CD4-positive, alpha-beta T cell (primary cell): ENCODE data around the gene LRRFIP2. TPM values are rescaled to one million over a fixed set of nuclear protein-coding genes. Genes with fewer than 3 reads are reported as not detected.

ENCODE experiments used
- ATAC-seq: fragments of 200-7000 bp; cut with Tn5 transposase; one replicate; pipeline ENCODE4 v1.10.0; 2022; ENCODE audit warnings: mild to moderate bottlenecking; ENCODE audit not compliant: poor library complexity
- CTCF ChIA-PET: fragments of 350-600 bp; sonication (Branson Sonifier 250); formaldehyde crosslinking; loops from one replicate; lab custom pipeline; 2021; ENCODE audit warnings: antibody characterized with exemption, inconsistent platforms; lab: Charles Lee
- POLR2A ChIA-PET: fragments of 350-600 bp; sonication (Branson Sonifier 250); formaldehyde crosslinking; loops from one replicate; lab custom pipeline; 2021; ENCODE audit warnings: antibody characterized with exemption, inconsistent platforms; lab: Charles Lee
- DNase-seq, 14 experiments: peaks; one replicate each; pipeline ENCODE4 v3.0.0-alpha.2; 2013 to 2020; ENCODE audit warnings: mixed read lengths in 2 of 14
- H3K27ac ChIP-seq, 2 donors: one replicate each; pipeline versions ENCODE4 v1.5.1 to v1.7.0; 2013; ENCODE audit warnings: low read length in 2 of 2, low read depth in 1 of 2, mild to moderate bottlenecking in 1 of 2
- H3K27me3 ChIP-seq, 2 experiments: 1 replicate in 1 of 2; 2 replicates in 1 of 2; pipeline versions ENCODE4 v1.6.1 to v1.7.0; 2013; ENCODE audit warnings: low read length in 2 of 2, control low read depth in 1 of 2, mild to moderate bottlenecking in 1 of 2, moderate library complexity in 1 of 2; ENCODE audit not compliant: insufficient read depth in 2 of 2, control insufficient read depth in 1 of 2
- H3K36me3 ChIP-seq: one replicate; pipeline ENCODE4 v1.6.1; 2013; ENCODE audit warnings: low read length, control low read depth; ENCODE audit not compliant: insufficient read depth
- H3K4me1 ChIP-seq: one replicate; pipeline ENCODE4 v1.6.1; 2013; ENCODE audit warnings: low read length, control low read depth; ENCODE audit not compliant: insufficient read depth
- H3K4me3 ChIP-seq: one replicate; pipeline ENCODE4 v1.5.1; 2013; ENCODE audit warnings: mild to moderate bottlenecking, low read length, moderate library complexity
- H3K9me3 ChIP-seq, 2 experiments: 1 replicate in 1 of 2; 2 replicates in 1 of 2; pipeline versions ENCODE4 v1.6.1 to v1.7.0; 2013; ENCODE audit warnings: low read length in 2 of 2, mild to moderate bottlenecking in 2 of 2, control low read depth in 1 of 2, moderate library complexity in 1 of 2; ENCODE audit not compliant: control insufficient read depth in 1 of 2, insufficient read depth in 1 of 2
- H3K27ac Mint-ChIP-seq: one replicate; pipeline ENCODE4 v1.8.0; 2020; ENCODE audit warnings: mixed read lengths
- H3K27me3 Mint-ChIP-seq: one replicate; pipeline ENCODE4 v1.8.0; 2021; ENCODE audit warnings: mixed read lengths
- H3K36me3 Mint-ChIP-seq: one replicate; pipeline ENCODE4 v1.8.0; 2021; ENCODE audit warnings: low read depth, mixed read lengths
- H3K4me1 Mint-ChIP-seq: one replicate; pipeline ENCODE4 v1.8.0; 2021; ENCODE audit warnings: low read depth, mixed read lengths
- H3K4me3 Mint-ChIP-seq: one replicate; pipeline ENCODE4 v1.8.0; 2020; ENCODE audit warnings: mild to moderate bottlenecking, mixed read lengths
- H3K9me3 Mint-ChIP-seq: one replicate; pipeline ENCODE4 v1.8.0; 2020; ENCODE audit warnings: mixed read lengths
- intact Hi-C, 2 experiments: fragments of 100-400 bp; cut with DNase I in 1 of 2; cut with micrococcal nuclease in 1 of 2; formaldehyde crosslinking; loops; one replicate each; pipeline versions ENCODE4 v1.15.1 to v1.9.0; 2023 to 2025; cut with DNase I, micrococcal nuclease
- total RNA-seq, 174 experiments: library from RNA in 2 of 174; stranded (reverse) in 2 of 174; gene quantifications; one replicate each; pipeline ENCODE4 v1.2.3 and lab custom pipeline; 2021 to 2026
- TF ChIP-seq, protein P1 (sequence below): fragments of 200-600 bp; IDR thresholded peaks from one replicate; pipeline ENCODE4 v1.8.0; 2022; ENCODE audit warnings: antibody characterized with exemption, mild to moderate bottlenecking

LRRFIP2 gene
- total RNA-seq, 2 experiments from 2014 or later, result 34.2 to 34.8 TPM

DNA sequence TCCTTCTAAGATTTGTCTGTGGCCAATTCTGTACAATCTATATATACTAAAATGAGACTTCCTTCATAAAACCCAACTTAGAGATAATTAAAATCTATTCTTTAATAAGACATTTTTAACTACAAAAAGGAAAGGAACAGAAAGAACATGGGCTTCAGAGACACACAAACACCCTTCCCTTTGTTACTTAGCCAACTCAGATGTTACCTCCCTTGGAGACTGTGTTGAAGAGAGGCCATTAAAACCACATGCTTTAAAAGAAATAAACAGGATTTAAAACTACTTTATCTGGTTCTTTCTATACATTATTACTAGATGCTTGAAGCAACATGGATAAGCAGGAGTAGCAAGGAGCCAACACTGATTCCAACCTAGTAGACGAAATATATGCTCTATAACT lies 42.0 kb downstream of the LRRFIP2 start:
- Histone ChIP-seq H3K27me3 (no peaks in the 10 kb centered on the region), H3K36me3 (no peaks in the 10 kb centered on the region), H3K4me3 (no peak overlapping the region), H3K27ac (no peak overlapping the region), H3K4me1 (no peaks in the 10 kb centered on the region), H3K9me3 (no peaks in the 10 kb centered on the region)
- ATAC-seq (no peak), DNase-seq (no peak)
- peaks cover 8% of the 10 kb centered on the region for H3K4me1 Mint-ChIP-seq
- POLR2A ChIA-PET, result no interaction called here
- H3K27me3 Mint-ChIP-seq, result no peaks in the 10 kb centered on the region
- CTCF ChIA-PET, result no interaction called here
- intact Hi-C loops, result no loop called here
- TF ChIP-seq, protein P1, sequence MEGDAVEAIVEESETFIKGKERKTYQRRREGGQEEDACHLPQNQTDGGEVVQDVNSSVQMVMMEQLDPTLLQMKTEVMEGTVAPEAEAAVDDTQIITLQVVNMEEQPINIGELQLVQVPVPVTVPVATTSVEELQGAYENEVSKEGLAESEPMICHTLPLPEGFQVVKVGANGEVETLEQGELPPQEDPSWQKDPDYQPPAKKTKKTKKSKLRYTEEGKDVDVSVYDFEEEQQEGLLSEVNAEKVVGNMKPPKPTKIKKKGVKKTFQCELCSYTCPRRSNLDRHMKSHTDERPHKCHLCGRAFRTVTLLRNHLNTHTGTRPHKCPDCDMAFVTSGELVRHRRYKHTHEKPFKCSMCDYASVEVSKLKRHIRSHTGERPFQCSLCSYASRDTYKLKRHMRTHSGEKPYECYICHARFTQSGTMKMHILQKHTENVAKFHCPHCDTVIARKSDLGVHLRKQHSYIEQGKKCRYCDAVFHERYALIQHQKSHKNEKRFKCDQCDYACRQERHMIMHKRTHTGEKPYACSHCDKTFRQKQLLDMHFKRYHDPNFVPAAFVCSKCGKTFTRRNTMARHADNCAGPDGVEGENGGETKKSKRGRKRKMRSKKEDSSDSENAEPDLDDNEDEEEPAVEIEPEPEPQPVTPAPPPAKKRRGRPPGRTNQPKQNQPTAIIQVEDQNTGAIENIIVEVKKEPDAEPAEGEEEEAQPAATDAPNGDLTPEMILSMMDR, result no peak
- H3K9me3 Mint-ChIP-seq, result no peaks in the 10 kb centered on the region
- no peak overlapping the region for H3K27ac Mint-ChIP-seq
- peaks cover 9% of the 10 kb centered on the region for H3K36me3 Mint-ChIP-seq
- no peak overlapping the region for H3K4me3 Mint-ChIP-seq

DNA sequence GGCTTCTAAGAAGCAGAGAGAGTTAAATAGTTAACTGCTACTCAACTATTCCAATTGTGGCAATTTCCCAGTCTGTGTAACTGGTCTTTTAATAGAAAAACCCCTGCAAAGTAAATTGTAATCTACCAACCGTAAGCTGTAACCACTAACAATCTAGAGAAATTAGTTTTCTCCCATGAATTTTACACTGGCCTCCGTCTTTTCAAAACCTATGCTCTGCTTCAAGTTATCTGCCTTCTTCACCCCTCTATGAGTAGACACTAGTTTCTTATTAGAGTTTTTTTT lies 42.6 kb downstream of the LRRFIP2 start:
- H3K27ac Mint-ChIP-seq, result no peak overlapping the region
- H3K36me3 Mint-ChIP-seq, result peaks cover 14% of the 10 kb centered on the region
- Histone ChIP-seq H3K36me3 (no peaks in the 10 kb centered on the region), H3K4me3 (no peak overlapping the region), H3K4me1 (no peaks in the 10 kb centered on the region), H3K27me3 (no peaks in the 10 kb centered on the region), H3K27ac (no peak overlapping the region), H3K9me3 (no peaks in the 10 kb centered on the region)
- H3K4me3 Mint-ChIP-seq, result no peak overlapping the region
- ATAC-seq (no peak), DNase-seq (no peak)
- ChIA-PET CTCF (interaction anchor here (0.9 kb wide), 1 partner anchor 14 kb away, joined by 4 read pairs; no protein-coding TSS in a partner anchor), POLR2A (no interaction called here)
- H3K4me1 Mint-ChIP-seq, result peaks cover 8% of the 10 kb centered on the region
- TF ChIP-seq, protein P1, result no peak
- no peaks in the 10 kb centered on the region for H3K27me3 Mint-ChIP-seq
- no peaks in the 10 kb centered on the region for H3K9me3 Mint-ChIP-seq
- intact Hi-C loops, result no loop called here

DNA sequence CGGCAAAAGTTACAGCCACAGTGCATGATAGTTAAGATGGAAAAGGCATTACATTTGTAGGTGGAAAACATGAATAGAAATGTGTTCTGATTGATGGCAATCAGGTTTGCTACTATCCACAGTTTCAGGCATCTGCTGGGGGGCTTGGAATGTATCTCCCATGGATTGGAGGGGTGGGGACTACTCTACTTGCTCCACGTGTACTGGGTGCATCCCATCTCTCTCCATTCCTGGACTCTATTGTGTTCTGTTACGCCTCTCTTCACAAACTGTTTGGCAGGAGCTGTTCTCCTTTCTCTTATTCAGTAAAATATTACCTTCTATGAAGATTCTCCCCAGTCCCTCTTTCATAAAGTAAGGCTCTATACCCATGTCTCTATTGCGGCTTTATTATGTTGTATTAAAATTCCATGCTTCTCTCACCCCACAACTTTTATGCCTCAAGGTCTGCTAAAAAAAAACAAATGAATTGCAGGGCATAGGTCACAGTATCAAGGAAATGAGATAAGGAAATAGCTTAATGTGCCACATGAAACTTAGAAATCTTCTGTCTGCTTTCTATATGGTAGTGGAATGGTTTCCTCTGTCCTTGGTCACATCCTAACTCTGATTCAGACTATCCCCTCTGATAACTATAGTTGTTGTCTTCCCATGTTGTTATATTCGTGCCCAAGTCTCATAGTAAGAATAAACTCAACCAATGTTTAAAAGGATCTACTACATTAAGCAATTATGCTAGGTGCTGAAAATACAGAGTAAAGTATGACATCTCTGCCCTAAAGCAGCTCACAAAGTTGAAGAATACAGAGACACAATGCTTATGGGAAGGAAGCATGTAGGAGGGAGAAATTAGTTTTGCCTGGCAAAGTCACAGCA lies 43.2 kb downstream of the LRRFIP2 start:
- Histone ChIP-seq H3K9me3 (no peaks in the 10 kb centered on the region), H3K27me3 (no peaks in the 10 kb centered on the region), H3K36me3 (no peaks in the 10 kb centered on the region), H3K27ac (no peak overlapping the region), H3K4me1 (no peaks in the 10 kb centered on the region), H3K4me3 (no peak overlapping the region)
- ChIA-PET POLR2A (no interaction called here), CTCF (interaction anchor here (0.9 kb wide), 1 partner anchor 13 kb away, joined by 4 read pairs; no protein-coding TSS in a partner anchor)
- intact Hi-C loops, result no loop called here
- peaks cover 8% of the 10 kb centered on the region for H3K4me1 Mint-ChIP-seq
- H3K36me3 Mint-ChIP-seq, result peaks cover 14% of the 10 kb centered on the region
- TF ChIP-seq, protein P1, result no peak
- ATAC-seq, result no peak
- H3K9me3 Mint-ChIP-seq, result no peaks in the 10 kb centered on the region
- H3K27me3 Mint-ChIP-seq, result no peaks in the 10 kb centered on the region
- DNase-seq, result no peak
- no peak overlapping the region for H3K4me3 Mint-ChIP-seq
- no peak overlapping the region for H3K27ac Mint-ChIP-seq
